Breast epithelium (tissue), 3 donors: Measurements from ENCODE around the gene MYO5A.

ENCODE experiments used
- POLR2A ChIP-seq: fragments of 450-650 bp; IDR thresholded peaks from one replicate; pipeline ENCODE4 v1.6.1; 2016; ENCODE audit warnings: antibody characterized with exemption, mild to moderate bottlenecking, moderate library complexity
- POLR2AphosphoS5 ChIP-seq, 3 donors: sonication (generic); formaldehyde crosslinking; IDR thresholded peaks; one replicate each; pipeline ENCODE4 v1.6.1; 2017; ENCODE audit warnings: antibody characterized with exemption in 3 of 3
- TF ChIP-seq, protein P1 (sequence below), 3 donors: fragments of 450-650 bp; IDR thresholded peaks; one replicate each; pipeline ENCODE4 v1.5.1; 2016 to 2017; ENCODE audit warnings: antibody characterized with exemption in 3 of 3, mild to moderate bottlenecking in 3 of 3, moderate library complexity in 3 of 3

DNA sequence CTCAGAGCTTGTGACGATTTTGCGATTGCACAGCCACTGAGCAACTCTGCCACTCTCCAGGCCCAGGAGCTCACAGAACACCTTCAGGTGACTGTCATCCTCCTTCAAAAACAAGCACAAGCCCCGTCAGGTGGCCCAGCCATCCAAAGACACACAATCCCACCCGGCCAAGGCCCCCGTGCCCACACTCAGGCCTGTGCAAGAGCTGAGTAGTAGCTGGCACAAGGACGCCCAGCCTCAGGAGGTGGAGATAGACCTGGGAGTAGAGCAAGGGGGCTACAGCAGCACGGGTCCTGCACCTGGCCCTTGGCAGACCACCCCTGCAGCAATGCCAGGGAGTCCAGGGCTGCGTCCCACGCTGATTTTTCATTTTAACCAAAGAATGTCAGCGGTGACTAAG, 267.7 kb downstream of the MYO5A start:
- no peak for TF ChIP-seq POLR2A
- TF ChIP-seq, protein P1, sequence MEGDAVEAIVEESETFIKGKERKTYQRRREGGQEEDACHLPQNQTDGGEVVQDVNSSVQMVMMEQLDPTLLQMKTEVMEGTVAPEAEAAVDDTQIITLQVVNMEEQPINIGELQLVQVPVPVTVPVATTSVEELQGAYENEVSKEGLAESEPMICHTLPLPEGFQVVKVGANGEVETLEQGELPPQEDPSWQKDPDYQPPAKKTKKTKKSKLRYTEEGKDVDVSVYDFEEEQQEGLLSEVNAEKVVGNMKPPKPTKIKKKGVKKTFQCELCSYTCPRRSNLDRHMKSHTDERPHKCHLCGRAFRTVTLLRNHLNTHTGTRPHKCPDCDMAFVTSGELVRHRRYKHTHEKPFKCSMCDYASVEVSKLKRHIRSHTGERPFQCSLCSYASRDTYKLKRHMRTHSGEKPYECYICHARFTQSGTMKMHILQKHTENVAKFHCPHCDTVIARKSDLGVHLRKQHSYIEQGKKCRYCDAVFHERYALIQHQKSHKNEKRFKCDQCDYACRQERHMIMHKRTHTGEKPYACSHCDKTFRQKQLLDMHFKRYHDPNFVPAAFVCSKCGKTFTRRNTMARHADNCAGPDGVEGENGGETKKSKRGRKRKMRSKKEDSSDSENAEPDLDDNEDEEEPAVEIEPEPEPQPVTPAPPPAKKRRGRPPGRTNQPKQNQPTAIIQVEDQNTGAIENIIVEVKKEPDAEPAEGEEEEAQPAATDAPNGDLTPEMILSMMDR (IDR thresholded peaks at IDR 0.05) = no peak
- no peak for TF ChIP-seq POLR2AphosphoS5 (IDR thresholded peaks at IDR 0.05)
